Lung (tissue), 12 donors: ENCODE data around the gene GNA12. TPM values are rescaled to one million over a fixed set of nuclear protein-coding genes. Genes with fewer than 3 reads are reported as not detected.

Experiments
- ATAC-seq: fragments of 200-7000 bp; cut with Tn5 transposase; one replicate; pipeline ENCODE4 v1.9.1; 2020; ENCODE audit warnings: moderate number of reproducible peaks; ENCODE audit not compliant: insufficient read depth, low FRiP score
- DNase-seq, 3 donors: peaks; one replicate each; pipeline ENCODE4 v3.0.0-alpha.2; 2013 to 2017
- H3K27ac ChIP-seq, 2 donors: one replicate each; pipeline ENCODE4 v1.5.1; 2013; ENCODE audit warnings: mild to moderate bottlenecking in 2 of 2, moderate library complexity in 2 of 2, control low read depth in 1 of 2, inconsistent platforms in 1 of 2, low read depth in 1 of 2, low read length in 1 of 2
- H3K27me3 ChIP-seq, 3 donors: one replicate each; pipeline ENCODE4 v1.5.1; 2013; ENCODE audit warnings: low read length in 2 of 3; ENCODE audit not compliant: control insufficient read depth in 3 of 3, insufficient read depth in 3 of 3
- H3K36me3 ChIP-seq, 4 donors: one replicate each; pipeline ENCODE4 v1.5.1; 2013; ENCODE audit warnings: low read length in 4 of 4, mild to moderate bottlenecking in 1 of 4, moderate library complexity in 1 of 4; ENCODE audit not compliant: control insufficient read depth in 4 of 4, insufficient read depth in 4 of 4
- H3K4me1 ChIP-seq, 5 donors: one replicate each; pipeline ENCODE4 v1.5.1; 2013; ENCODE audit warnings: low read length in 5 of 5, mild to moderate bottlenecking in 2 of 5, moderate library complexity in 1 of 5; ENCODE audit not compliant: control insufficient read depth in 5 of 5, insufficient read depth in 5 of 5
- H3K4me3 ChIP-seq: one replicate; pipeline ENCODE4 v1.5.1; 2013; ENCODE audit warnings: mild to moderate bottlenecking, control low read depth, moderate library complexity
- H3K9ac ChIP-seq, 2 donors: one replicate each; pipeline ENCODE4 v1.5.1; 2013; ENCODE audit warnings: low read length in 2 of 2, control low read depth in 1 of 2; ENCODE audit not compliant: insufficient read depth in 1 of 2
- H3K9me3 ChIP-seq, 4 donors: one replicate each; pipeline ENCODE4 v1.5.1; 2013; ENCODE audit warnings: low read length in 3 of 4, mild to moderate bottlenecking in 1 of 4, moderate library complexity in 1 of 4; ENCODE audit not compliant: control insufficient read depth in 4 of 4, insufficient read depth in 3 of 4
- CTCF ChIP-seq: IDR thresholded peaks from 2 replicates; pipeline ENCODE4 v1.5.1; 2012; ENCODE audit warnings: mild to moderate bottlenecking; ENCODE audit errors: control extremely low read depth, extremely low read depth
- WGBS, 2 donors: extraction: QIAGEN DNeasy Blood & Tissue Kit; methylation state at CpG; one replicate each; pipeline ENCODE4 v1.1.7; 2013; 5-methylcytosine and 5-hydroxymethylcytosine counted together
- polyA plus RNA-seq, 2 donors: library from polyadenylated mRNA; stranded (reverse); fragments of 200-250 nt; gene quantifications; one replicate each; pipeline ENCODE4 v1.2.1, GENCODE V29; 2013
- total RNA-seq, 2 donors: library from RNA; depleted of rRNA in 1 of 2; stranded (reverse); fragments of >200 nt in 1 of 2; gene quantifications; one replicate each; pipeline ENCODE4 v1.2.1, GENCODE V29; 2014 to 2021
- donor health status: control.
- donor health status: control.
- donor health status: Bipolar disorder and iron deficiency.
- donor health status: healthy.
- donor health status: DM: yes; HTN: yes; CAD: no.

Gene GNA12
- total and polyA plus RNA-seq, 4 donors, result 11.0 to 51.9 (median 33.5) TPM

GRCh38 chr7:2759736-2760097 is 84.4 kb downstream of the GNA12 start:
- Histone ChIP-seq H3K4me3 (no peak overlapping the region), H3K36me3 (peaks cover 0 to 6% (median 1%) of the 10 kb centered on the region in 4 donors), H3K9me3 (no peaks in the 10 kb centered on the region), H3K4me1 (peaks cover 3 to 35% (median 16%) of the 10 kb centered on the region in 5 donors), H3K27ac (peak overlapping the region; percentile 3 to 46), H3K27me3 (no peaks in the 10 kb centered on the region), H3K9ac (no peak overlapping the region)
- DNase-seq, result no peak
- TF ChIP-seq CTCF, result no peak
- WGBS, 2 donors, result 73 to 81% methylated on average over 8 of the region's 8 CpGs
- ATAC-seq, result no peak

GRCh38 chr7:2758673-2759616 is 85.2 kb downstream of the GNA12 start:
- 96% methylated on average over 18 of the region's 18 CpGs for WGBS, 2 donors
- Histone ChIP-seq H3K4me1 (peaks cover 3 to 35% (median 16%) of the 10 kb centered on the region in 5 donors), H3K36me3 (peaks cover 0 to 6% (median 1%) of the 10 kb centered on the region in 4 donors), H3K27ac (peak overlapping the region; percentile 46 to 78), H3K9me3 (no peaks in the 10 kb centered on the region), H3K27me3 (no peaks in the 10 kb centered on the region), H3K4me3 (no peak overlapping the region), H3K9ac (no peak overlapping the region)
- DNase-seq, result no peak
- no peak for TF ChIP-seq CTCF
- no peak for ATAC-seq

GRCh38 chr7:2757904-2758672 is 86.0 kb downstream of the GNA12 start:
- H3K27me3 ChIP-seq, result no peaks in the 10 kb centered on the region
- H3K27ac ChIP-seq, result peak overlapping the region; percentile 71 to 78
- H3K9ac ChIP-seq, result no peak overlapping the region
- ATAC-seq (peak; percentile 70), DNase-seq (peak in 2 of 3 donors; percentile 44 to 64)
- WGBS, 2 donors, result 36 to 42% methylated on average over 12 of the region's 12 CpGs
- no peak for TF ChIP-seq CTCF
- no peaks in the 10 kb centered on the region for H3K9me3 ChIP-seq
- H3K4me3 ChIP-seq, result no peak overlapping the region
- peaks cover 3 to 26% (median 9%) of the 10 kb centered on the region in 5 donors for H3K4me1 ChIP-seq
- H3K36me3 ChIP-seq, result peaks cover 0 to 6% (median 1%) of the 10 kb centered on the region in 4 donors
